Islet of Langerhans (tissue), 1 donor: ENCODE measurements around the gene TBC1D10A.

Source experiments
- FAIRE-seq: peaks from one replicate; lab custom pipeline; 2011; peaks lifted over from hg19 to GRCh38; lab: Jason Lieb, UNC

TBC1D10A gene

GRCh38 chr22:30320021-30320556 is 6.7 kb downstream of the TBC1D10A start:
- FAIRE-seq: no peak

GRCh38 chr22:30318799-30319419 is 7.8 kb downstream of the TBC1D10A start:
- no peak for FAIRE-seq

- no peak for FAIRE-seq
These were observed 9.0 kb downstream of the TBC1D10A start for GRCh38 chr22:30317778-30318177.

GRCh38 chr22:30315962-30316576 is 10.7 kb downstream of the TBC1D10A start:
- FAIRE-seq: no peak

- no peak for FAIRE-seq
These were observed 11.8 kb downstream of the TBC1D10A start for GRCh38 chr22:30314915-30315314.

GRCh38 chr22:30313527-30314363 is 13.0 kb downstream of the TBC1D10A start:
- no peak for FAIRE-seq

GRCh38 chr22:30312053-30312452 is 14.7 kb downstream of the TBC1D10A start:
- FAIRE-seq: no peak

GRCh38 chr22:30310881-30311771 is 15.6 kb downstream of the TBC1D10A start:
- no peak for FAIRE-seq

GRCh38 chr22:30309951-30310741 is 16.6 kb downstream of the TBC1D10A start:
- peak; percentile 98 for FAIRE-seq

GRCh38 chr22:30308518-30309230 is 18.1 kb downstream of the TBC1D10A start:
- no peak for FAIRE-seq

- no peak for FAIRE-seq
These were observed 18.6 kb downstream of the TBC1D10A start for GRCh38 chr22:30308093-30308492.

- no peak for FAIRE-seq
These were observed 19.6 kb downstream of the TBC1D10A start for GRCh38 chr22:30307041-30307574.

- no peak for FAIRE-seq
These were observed 20.1 kb downstream of the TBC1D10A start for GRCh38 chr22:30306627-30307011.

- FAIRE-seq: no peak
These were observed 20.7 kb downstream of the TBC1D10A start for GRCh38 chr22:30305906-30306626.

- no peak for FAIRE-seq
These were observed 21.2 kb downstream of the TBC1D10A start for GRCh38 chr22:30305519-30305905.

- FAIRE-seq: no peak
These were observed 22.1 kb downstream of the TBC1D10A start for GRCh38 chr22:30304495-30305244.

- no peak for FAIRE-seq
These were observed 24.0 kb downstream of the TBC1D10A start for GRCh38 chr22:30302810-30303138.

GRCh38 chr22:30301995-30302809 is 24.5 kb downstream of the TBC1D10A start:
- FAIRE-seq: no peak
